HEK293T (cell line): ENCODE data around the gene ASNSD1.
"Not testable (repeated sequence)": the region's sequence is repeated elsewhere in the genome, so short reads cannot be mapped to it uniquely, and the experiment has no call there.

Experiments used
- ELF4 ChIP-seq: fragments of 450-650 bp; IDR thresholded peaks from 2 replicates; pipeline ENCODE4 v1.6.1; 2017; ENCODE audit warnings: antibody characterized with exemption
- FOXK2 ChIP-seq: fragments of 450-650 bp; IDR thresholded peaks from 2 replicates; pipeline ENCODE4 v1.6.1; 2016; ENCODE audit warnings: mild to moderate bottlenecking
- SP1 ChIP-seq: fragments of 450-650 bp; IDR thresholded peaks from 2 replicates; pipeline ENCODE4 v1.6.1; 2017
- SUZ12 ChIP-seq: fragments of 450-650 bp; IDR thresholded peaks from 2 replicates; pipeline ENCODE4 v1.6.1; 2016; ENCODE audit warnings: mild to moderate bottlenecking
- TARDBP ChIP-seq: fragments of 450-650 bp; IDR thresholded peaks from 2 replicates; pipeline ENCODE4 v1.6.1; 2016

DNA sequence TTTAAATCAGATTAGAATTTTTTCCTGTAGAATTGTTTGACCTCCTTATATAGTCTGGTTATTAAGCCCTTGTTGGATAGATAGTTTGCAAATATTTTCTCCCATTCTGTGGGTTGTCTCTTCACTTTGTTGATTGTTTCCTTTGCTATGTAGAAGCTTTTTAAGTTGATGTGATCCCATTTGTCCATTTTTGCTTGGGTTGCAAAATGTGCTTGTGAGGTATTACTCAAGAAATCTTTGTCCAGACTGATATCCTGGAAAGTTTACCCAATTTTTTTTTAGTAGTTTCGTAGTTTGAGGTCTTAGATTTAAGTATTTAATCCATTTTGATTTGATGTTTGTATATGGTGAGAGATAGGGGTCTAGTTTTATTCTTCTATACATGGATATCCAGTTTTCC, 26.5 kb downstream of the ASNSD1 start:
- TF ChIP-seq ELF4, SUZ12, FOXK2, SP1, TARDBP: not testable (repeated sequence)
